AG10803 (cell line): Measurements from ENCODE around the gene SFXN5.

Experiments
- DNase-seq: peaks from one replicate; pipeline ENCODE4 v3.0.0; 2010; ENCODE audit warnings: low read depth
- H3K4me3 ChIP-seq: 2 replicates; pipeline ENCODE4 v1.5.1; 2011; ENCODE audit warnings: mild to moderate bottlenecking, low read length, control low read depth
- CTCF ChIP-seq: conservative IDR thresholded peaks from 2 replicates; pipeline ENCODE4 v1.5.1; 2011; ENCODE audit warnings: mild to moderate bottlenecking, low read length, control low read depth, inconsistent platforms

Gene SFXN5

GRCh38 chr2:72958542-72959385, 112.7 kb downstream of the SFXN5 start:
- no peak overlapping the region for H3K4me3 ChIP-seq
- TF ChIP-seq CTCF, result no peak
- no peak for DNase-seq

GRCh38 chr2:72956936-72957335, 114.6 kb downstream of the SFXN5 start:
- TF ChIP-seq CTCF, result no peak
- no peak for DNase-seq
- no peak overlapping the region for H3K4me3 ChIP-seq

GRCh38 chr2:72956050-72956395, 115.5 kb downstream of the SFXN5 start:
- no peak overlapping the region for H3K4me3 ChIP-seq
- DNase-seq, result no peak
- TF ChIP-seq CTCF, result no peak

- H3K4me3 ChIP-seq, result no peak overlapping the region
- no peak for DNase-seq
- no peak for TF ChIP-seq CTCF
Observed at GRCh38 chr2:72955228-72956049, 116.1 kb downstream of the SFXN5 start.

- no peak for TF ChIP-seq CTCF
- no peak for DNase-seq
- no peak overlapping the region for H3K4me3 ChIP-seq
Observed at GRCh38 chr2:72954376-72955227, 116.9 kb downstream of the SFXN5 start.

- no peak for TF ChIP-seq CTCF
- no peak for DNase-seq
- H3K4me3 ChIP-seq, result no peak overlapping the region
Observed at GRCh38 chr2:72953976-72954375, 117.5 kb downstream of the SFXN5 start.
